DND-41 (cell line): ENCODE results near the gene SCN3B.

Experiments
- ATAC-seq: fragments of 200-7000 bp; cut with Tn5 transposase; 3 replicates; pipeline ENCODE4 v1.9.1; 2021; ENCODE audit warnings: low read depth; ENCODE audit not compliant: insufficient read depth
- DNase-seq: peaks from one replicate; pipeline ENCODE4 v3.0.0-alpha.2; 2020
- H2AFZ ChIP-seq: 2 replicates; pipeline ENCODE4 v1.6.0; 2012; ENCODE audit warnings: low read depth, low read length
- H3K27ac ChIP-seq: 2 replicates; pipeline ENCODE4 v1.5.1; 2012; ENCODE audit warnings: low read length, inconsistent platforms
- H3K27me3 ChIP-seq: fragments of 200-600 bp; sonication (generic); 2 replicates; pipeline ENCODE4 v1.6.0; 2012; ENCODE audit warnings: low read length, mild to moderate bottlenecking, inconsistent platforms; ENCODE audit not compliant: insufficient read depth, poor library complexity
- H3K36me3 ChIP-seq: 2 replicates; pipeline ENCODE4 v1.5.1; 2012; ENCODE audit warnings: low read length, inconsistent platforms; ENCODE audit not compliant: insufficient read depth
- H3K4me1 ChIP-seq: 2 replicates; pipeline ENCODE4 v1.5.1; 2012; ENCODE audit warnings: mild to moderate bottlenecking, low read length; ENCODE audit not compliant: insufficient read depth
- H3K4me2 ChIP-seq: 2 replicates; pipeline ENCODE4 v1.6.0; 2012; ENCODE audit warnings: mild to moderate bottlenecking, moderate library complexity, low read length, inconsistent platforms; ENCODE audit not compliant: insufficient read depth
- H3K4me3 ChIP-seq, 2 experiments: fragments of 200-600 bp in 1 of 2; shearing (Covaris generic) in 1 of 2; 2 replicates each; pipeline ENCODE4 v1.5.1; 2012 to 2016; ENCODE audit warnings: inconsistent platforms in 2 of 2, low read length in 2 of 2, mild to moderate bottlenecking in 2 of 2, low read depth in 1 of 2, moderate library complexity in 1 of 2
- H3K79me2 ChIP-seq: 2 replicates; pipeline ENCODE4 v1.6.0; 2012; ENCODE audit warnings: low read length, inconsistent platforms; ENCODE audit not compliant: insufficient read depth
- H3K9ac ChIP-seq: 2 replicates; pipeline ENCODE4 v1.6.0; 2012; ENCODE audit warnings: low read depth, mild to moderate bottlenecking, inconsistent platforms, low read length, moderate library complexity
- H3K9me3 ChIP-seq: 2 replicates; pipeline ENCODE4 v1.5.1; 2012; ENCODE audit warnings: low read length, moderate library complexity, mild to moderate bottlenecking, inconsistent platforms; ENCODE audit not compliant: insufficient read depth, severe bottlenecking
- H4K20me1 ChIP-seq: 2 replicates; pipeline ENCODE4 v1.6.0; 2012; ENCODE audit warnings: low read length; ENCODE audit not compliant: insufficient read depth
- EZH2 ChIP-seq: IDR thresholded peaks from 3 replicates; pipeline ENCODE4 v1.6.1; 2012; ENCODE audit warnings: borderline replicate concordance, low read depth, mild to moderate bottlenecking, moderate library complexity, low read length, inconsistent platforms; ENCODE audit not compliant: severe bottlenecking
- TF ChIP-seq, protein P1 (sequence below): IDR thresholded peaks from 2 replicates; pipeline ENCODE4 v1.5.1; 2012; ENCODE audit warnings: borderline replicate concordance, low read length, moderate library complexity, mild to moderate bottlenecking; ENCODE audit not compliant: poor library complexity, severe bottlenecking; ENCODE audit errors: extremely low read depth

SCN3B gene

DNA sequence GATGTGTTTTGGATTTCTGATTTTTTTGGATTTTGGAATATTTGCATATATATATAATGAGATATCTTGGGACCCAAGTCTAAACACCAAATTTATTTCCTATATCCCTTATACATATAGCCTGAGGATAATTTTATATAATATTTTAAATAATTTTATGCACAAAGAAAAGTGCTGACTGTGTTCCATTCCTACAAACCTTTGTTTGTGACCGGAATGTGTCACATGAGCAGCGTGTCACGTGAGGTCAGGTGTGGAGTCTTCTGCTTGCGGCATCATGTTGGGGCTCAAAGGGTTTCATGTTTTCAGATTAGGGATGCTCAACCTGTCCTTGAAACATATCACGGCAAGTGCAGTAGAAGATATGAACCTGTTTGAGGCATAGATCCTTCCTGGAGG, 65.6 kb downstream of the SCN3B start:
- no peak overlapping the region for H3K9ac ChIP-seq
- DNase-seq, result no peak
- no peak for TF ChIP-seq EZH2
- TF ChIP-seq, protein P1, sequence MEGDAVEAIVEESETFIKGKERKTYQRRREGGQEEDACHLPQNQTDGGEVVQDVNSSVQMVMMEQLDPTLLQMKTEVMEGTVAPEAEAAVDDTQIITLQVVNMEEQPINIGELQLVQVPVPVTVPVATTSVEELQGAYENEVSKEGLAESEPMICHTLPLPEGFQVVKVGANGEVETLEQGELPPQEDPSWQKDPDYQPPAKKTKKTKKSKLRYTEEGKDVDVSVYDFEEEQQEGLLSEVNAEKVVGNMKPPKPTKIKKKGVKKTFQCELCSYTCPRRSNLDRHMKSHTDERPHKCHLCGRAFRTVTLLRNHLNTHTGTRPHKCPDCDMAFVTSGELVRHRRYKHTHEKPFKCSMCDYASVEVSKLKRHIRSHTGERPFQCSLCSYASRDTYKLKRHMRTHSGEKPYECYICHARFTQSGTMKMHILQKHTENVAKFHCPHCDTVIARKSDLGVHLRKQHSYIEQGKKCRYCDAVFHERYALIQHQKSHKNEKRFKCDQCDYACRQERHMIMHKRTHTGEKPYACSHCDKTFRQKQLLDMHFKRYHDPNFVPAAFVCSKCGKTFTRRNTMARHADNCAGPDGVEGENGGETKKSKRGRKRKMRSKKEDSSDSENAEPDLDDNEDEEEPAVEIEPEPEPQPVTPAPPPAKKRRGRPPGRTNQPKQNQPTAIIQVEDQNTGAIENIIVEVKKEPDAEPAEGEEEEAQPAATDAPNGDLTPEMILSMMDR, result no peak
- H3K9me3 ChIP-seq, result no peaks in the 10 kb centered on the region
- no peaks in the 10 kb centered on the region for H3K79me2 ChIP-seq
- H2AFZ ChIP-seq, result no peak overlapping the region
- H3K36me3 ChIP-seq, result peaks cover 8% of the 10 kb centered on the region; the same call in 1 of the 2 replicates
- H3K4me2 ChIP-seq, result no peak overlapping the region
- H3K4me1 ChIP-seq, result no peaks in the 10 kb centered on the region
- no peak overlapping the region for H3K27ac ChIP-seq
- H3K27me3 ChIP-seq, result no peaks in the 10 kb centered on the region
- no peaks in the 10 kb centered on the region; the same call in 1 of the 2 replicates for H4K20me1 ChIP-seq
- no peak overlapping the region for H3K4me3 ChIP-seq
- ATAC-seq, result no peak

DNA sequence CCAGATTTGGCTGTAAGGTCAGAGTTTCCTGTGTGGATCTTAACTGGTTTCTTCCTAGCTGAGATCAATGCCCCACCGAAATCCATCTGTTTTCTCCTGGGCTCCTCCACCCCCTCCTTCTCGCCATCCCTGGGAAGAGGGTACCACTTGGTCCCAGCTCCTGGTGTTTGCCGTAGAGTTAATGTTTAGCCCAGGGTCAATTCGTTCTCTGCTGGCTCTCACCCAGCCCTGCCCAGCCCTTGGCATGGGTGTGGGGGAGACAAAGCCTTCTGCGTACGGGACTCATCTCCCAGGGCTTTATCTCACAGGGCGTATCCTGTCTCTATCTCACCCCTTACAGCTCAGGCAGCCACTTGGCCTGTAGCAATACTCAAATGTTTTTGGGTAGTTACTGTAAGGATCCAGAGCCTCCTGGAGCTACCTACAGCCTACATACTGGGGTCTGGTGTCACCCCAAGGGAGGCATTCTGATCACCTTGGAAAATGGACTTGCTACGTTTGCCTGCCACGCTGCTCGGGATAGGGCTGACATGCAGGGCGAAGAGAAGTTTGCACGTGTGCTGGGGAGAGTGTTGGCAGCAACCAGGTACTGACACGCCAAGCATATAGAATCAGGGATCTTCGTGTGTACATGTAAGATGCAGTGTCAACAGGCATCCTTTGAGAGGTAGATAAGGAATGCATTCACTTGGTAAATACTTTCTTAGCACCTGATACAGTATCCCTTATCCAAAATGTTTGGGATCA, 66.1 kb downstream of the SCN3B start:
- Histone ChIP-seq H3K27me3 (no peaks in the 10 kb centered on the region), H3K4me1 (no peaks in the 10 kb centered on the region), H3K27ac (no peak overlapping the region), H3K9me3 (no peaks in the 10 kb centered on the region), H3K36me3 (peaks cover 6% of the 10 kb centered on the region; the same call in 1 of the 2 replicates), H3K4me2 (no peak overlapping the region), H3K79me2 (no peaks in the 10 kb centered on the region), H4K20me1 (no peaks in the 10 kb centered on the region; the same call in 1 of the 2 replicates), H3K9ac (no peak overlapping the region), H3K4me3 (no peak overlapping the region), H2AFZ (no peak overlapping the region)
- TF ChIP-seq, protein P1, result no peak
- no peak for TF ChIP-seq EZH2
- DNase-seq (no peak), ATAC-seq (no peak)

DNA sequence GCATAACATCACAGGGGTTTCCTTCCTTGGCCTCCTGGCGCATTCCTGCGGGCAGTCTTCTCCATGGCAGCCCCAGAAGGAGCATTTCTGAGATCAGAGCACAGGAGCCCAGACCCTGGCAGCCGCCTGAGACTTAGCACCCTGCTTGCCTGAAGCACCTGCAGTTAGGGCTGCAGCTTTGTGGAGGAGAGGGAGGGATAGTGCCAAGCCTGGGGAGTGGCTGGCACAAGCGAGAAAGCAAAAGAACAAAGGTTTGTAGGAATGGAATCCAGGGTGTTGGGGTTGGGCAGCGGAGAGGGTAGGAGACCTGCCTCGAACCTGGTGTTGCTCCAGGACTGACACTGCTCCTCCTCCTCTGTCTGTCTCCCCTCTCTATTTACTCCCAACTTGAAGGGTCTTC, 66.9 kb downstream of the SCN3B start:
- ATAC-seq (no peak), DNase-seq (no peak)
- Histone ChIP-seq H3K4me2 (no peak overlapping the region), H3K9ac (no peak overlapping the region), H3K27ac (no peak overlapping the region), H3K4me1 (no peaks in the 10 kb centered on the region), H2AFZ (no peak overlapping the region), H3K27me3 (no peaks in the 10 kb centered on the region), H3K79me2 (no peaks in the 10 kb centered on the region), H3K4me3 (no peak overlapping the region), H3K9me3 (no peaks in the 10 kb centered on the region), H3K36me3 (peaks cover 6% of the 10 kb centered on the region; the same call in 1 of the 2 replicates), H4K20me1 (no peaks in the 10 kb centered on the region; the same call in 1 of the 2 replicates)
- TF ChIP-seq, protein P1, result no peak
- TF ChIP-seq EZH2, result no peak

- no peaks in the 10 kb centered on the region; the same call in 1 of the 2 replicates for H4K20me1 ChIP-seq
- H3K9me3 ChIP-seq, result no peaks in the 10 kb centered on the region
- H3K9ac ChIP-seq, result no peak overlapping the region
- no peak for ATAC-seq
- H3K4me2 ChIP-seq, result no peak overlapping the region
- H3K27ac ChIP-seq, result no peak overlapping the region
- H3K4me3 ChIP-seq, result no peak overlapping the region
- H3K36me3 ChIP-seq, result peaks cover 6% of the 10 kb centered on the region; the same call in 1 of the 2 replicates
- no peaks in the 10 kb centered on the region for H3K79me2 ChIP-seq
- H3K27me3 ChIP-seq, result no peaks in the 10 kb centered on the region
- no peaks in the 10 kb centered on the region for H3K4me1 ChIP-seq
- DNase-seq, result no peak
- TF ChIP-seq, protein P1, result no peak
- no peak for TF ChIP-seq EZH2
- no peak overlapping the region for H2AFZ ChIP-seq
These were observed 67.4 kb downstream of the SCN3B start for GRCh38 chr11:123587044-123587443.
